ENCODE data around the gene CST7. TPM values are rescaled to one million over a fixed set of nuclear protein-coding genes. Genes with fewer than 3 reads are reported as not detected.
A peak's percentile ranks its signal among the peaks of the same experiment; 100 is the strongest.
"Not testable (repeated sequence)": the region's sequence is repeated elsewhere in the genome, so short reads cannot be mapped to it uniquely, and the experiment has no call there.

Gene CST7
- total RNA-seq, 2 donors from 2014 or later: 2.7 to 3.2 TPM

DNA sequence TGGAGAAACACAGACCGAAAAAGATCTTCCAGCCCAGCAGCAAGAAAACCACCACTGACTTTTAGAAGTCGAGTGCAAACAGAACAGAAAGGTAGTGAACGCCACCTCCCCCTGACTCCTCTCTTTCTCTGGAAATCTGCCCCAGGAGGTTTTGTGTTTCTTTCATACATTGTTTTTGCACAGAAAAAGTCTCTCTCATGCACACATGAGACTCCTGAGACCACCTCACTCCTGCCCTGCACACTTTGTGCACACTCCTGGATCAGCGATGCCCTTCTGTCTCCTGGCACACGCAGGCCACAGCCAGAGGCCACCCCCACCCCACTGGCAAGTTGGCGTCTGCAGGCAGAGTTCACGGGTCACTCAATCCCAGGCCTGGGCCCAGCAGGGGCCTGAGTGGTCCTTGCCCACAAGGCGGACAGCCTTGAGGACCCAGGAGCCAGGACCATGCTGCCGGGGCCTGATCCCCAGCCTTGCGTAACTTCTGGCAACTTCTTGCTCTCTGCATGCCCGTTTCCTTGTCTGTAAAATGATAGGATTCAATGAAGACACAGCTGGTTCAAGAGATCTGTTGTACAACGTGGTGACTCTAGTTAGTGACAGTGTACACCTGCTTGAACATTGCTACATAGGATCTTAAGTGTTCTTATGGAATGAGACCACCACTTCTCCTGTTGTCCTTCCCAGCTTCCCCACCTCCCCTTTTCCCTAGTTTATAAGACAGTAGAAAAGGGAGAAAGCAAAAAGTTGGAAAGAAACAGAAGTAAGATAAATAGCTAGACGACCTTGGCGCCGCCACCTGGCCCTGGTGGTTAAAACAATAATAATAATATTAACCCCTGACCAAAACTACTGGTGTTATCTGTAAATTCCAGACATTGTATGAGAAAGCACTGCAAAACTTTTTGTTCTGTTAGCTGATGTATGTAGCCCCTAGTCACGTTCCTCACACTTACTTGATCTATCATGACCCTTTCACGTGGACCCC, 30.2 kb upstream of the CST7 start:
- TF ChIP-seq CTCF (IDR thresholded peaks at IDR 0.05): peak in 1 of 2 donors; percentile 33
- H3K4me3 ChIP-seq: no peak overlapping the region
- H3K36me3 ChIP-seq: no peaks in the 10 kb centered on the region
- no peaks in the 10 kb centered on the region for H3K9me3 ChIP-seq
- DNase-seq (ENCODE audit: low spot score): no peak
- no peak overlapping the region for H3K27ac ChIP-seq
- H3K4me1 ChIP-seq: peaks cover 0 to 10% of the 10 kb centered on the region in 2 donors
- H3K27me3 ChIP-seq: no peaks in the 10 kb centered on the region

DNA sequence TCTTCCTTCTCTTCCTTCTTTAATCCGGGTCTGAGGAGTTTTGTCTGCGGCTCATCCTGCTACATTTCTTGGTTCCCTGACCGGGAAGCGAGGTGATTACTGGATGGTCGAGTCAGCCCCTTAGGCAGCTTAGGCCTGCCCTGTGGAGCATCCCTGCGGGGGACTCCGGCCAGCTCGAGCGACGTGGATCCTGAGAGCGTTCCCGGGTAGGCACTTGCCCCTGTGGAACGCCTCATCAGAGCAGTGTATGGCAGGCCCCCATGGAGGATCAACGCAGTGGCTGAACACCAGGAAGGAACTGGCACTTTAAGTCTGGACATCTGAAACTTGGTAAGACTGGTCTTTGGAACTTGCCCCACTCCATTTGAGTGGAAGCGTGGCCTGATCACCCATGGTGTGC, 29.4 kb upstream of the CST7 start:
- DNase-seq (ENCODE audit: low spot score); H3K4me3 ChIP-seq; H3K9me3 ChIP-seq; H3K27ac ChIP-seq; H3K4me1 ChIP-seq; H3K27me3 ChIP-seq; H3K36me3 ChIP-seq: not testable (repeated sequence)

DNA sequence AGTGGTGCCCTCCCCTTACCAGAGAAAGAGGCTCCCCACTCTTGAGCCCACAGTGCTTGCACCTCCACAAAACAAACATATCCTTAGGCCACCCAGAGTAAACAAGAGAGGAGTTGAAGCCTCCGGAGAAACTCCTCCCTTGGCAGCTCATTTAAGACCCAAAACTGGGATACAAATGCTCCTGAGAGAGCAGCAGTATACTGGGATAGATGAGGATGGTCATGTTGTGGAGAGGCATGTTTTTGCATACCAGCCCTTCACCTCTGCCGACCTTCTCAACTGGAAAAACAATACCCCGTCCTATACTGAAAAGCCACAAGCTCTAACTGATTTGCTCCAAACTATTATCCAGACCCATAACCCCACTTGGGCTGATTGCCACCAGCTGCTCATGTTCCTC, 28.4 kb upstream of the CST7 start:
- H3K4me3 ChIP-seq; H3K36me3 ChIP-seq; DNase-seq (ENCODE audit: low spot score); H3K27ac ChIP-seq; H3K9me3 ChIP-seq; H3K27me3 ChIP-seq; H3K4me1 ChIP-seq: not testable (repeated sequence)

DNA sequence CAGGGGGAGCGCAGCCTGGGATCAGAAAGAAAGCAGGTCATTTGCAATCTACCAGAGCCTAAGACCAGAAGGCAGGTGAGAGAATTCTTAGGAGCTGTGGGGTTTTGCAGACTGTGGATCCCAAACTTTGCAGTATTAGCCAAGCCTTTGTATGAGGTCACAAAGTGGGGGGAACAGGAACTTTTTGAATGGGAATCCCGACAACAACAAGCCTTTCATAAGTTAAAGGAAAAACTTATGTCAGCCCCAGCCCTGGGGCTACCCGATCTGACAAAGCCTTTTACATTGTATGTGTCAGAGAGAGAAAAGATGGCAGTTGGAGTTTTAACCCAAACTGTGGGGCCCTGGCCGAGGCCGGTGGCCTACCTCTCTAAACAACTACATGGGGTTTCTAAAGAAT, 19.8 kb upstream of the CST7 start:
- not testable (repeated sequence) for H3K27ac ChIP-seq; H3K4me3 ChIP-seq; H3K36me3 ChIP-seq; H3K27me3 ChIP-seq; H3K9me3 ChIP-seq; DNase-seq (ENCODE audit: low spot score); H3K4me1 ChIP-seq

GRCh38 chr20:24929867-24930723, 19.0 kb upstream of the CST7 start:
- H3K9me3 ChIP-seq; H3K4me1 ChIP-seq; H3K36me3 ChIP-seq; H3K4me3 ChIP-seq; DNase-seq (ENCODE audit: low spot score); H3K27ac ChIP-seq; H3K27me3 ChIP-seq: not testable (repeated sequence)

GRCh38 chr20:24930724-24931688, 18.1 kb upstream of the CST7 start:
- DNase-seq (ENCODE audit: low spot score); H3K4me1 ChIP-seq; H3K4me3 ChIP-seq; H3K27ac ChIP-seq; H3K27me3 ChIP-seq; H3K36me3 ChIP-seq; H3K9me3 ChIP-seq: not testable (repeated sequence)
- TF ChIP-seq CTCF (IDR thresholded peaks at IDR 0.05): peak in 1 of 2 donors; percentile 35

- H3K9me3 ChIP-seq; DNase-seq (ENCODE audit: low spot score); H3K36me3 ChIP-seq; H3K4me1 ChIP-seq; H3K27ac ChIP-seq; H3K4me3 ChIP-seq; H3K27me3 ChIP-seq: not testable (repeated sequence)
Observed at GRCh38 chr20:24931893-24932292, 17.2 kb upstream of the CST7 start.

Data from right atrium auricular region (tissue), 2 donors.